Endothelial cell of umbilical vein (primary cell): Measurements from ENCODE around the gene FUT8.

ENCODE experiments used
- EZH2 ChIP-seq: IDR thresholded peaks from 2 replicates; pipeline ENCODE4 v1.6.1; 2012; ENCODE audit warnings: borderline replicate concordance, low read depth, mild to moderate bottlenecking, moderate library complexity, low read length, inconsistent platforms; ENCODE audit not compliant: severe bottlenecking
- FOS ChIP-seq: IDR thresholded peaks from 2 replicates; pipeline ENCODE4 v1.6.1; 2011; ENCODE audit warnings: mild to moderate bottlenecking, low read length, moderate library complexity, borderline replicate concordance; ENCODE audit not compliant: insufficient read depth
- GATA2 ChIP-seq: IDR thresholded peaks from 2 replicates; pipeline ENCODE4 v1.7.0; 2011; ENCODE audit warnings: low read depth, mild to moderate bottlenecking, moderate library complexity, mixed read lengths, low read length; ENCODE audit not compliant: insufficient read length, insufficient read depth
- JUN ChIP-seq: IDR thresholded peaks from 2 replicates; pipeline ENCODE4 v1.6.1; 2011; ENCODE audit warnings: borderline replicate concordance, low read depth; ENCODE audit not compliant: insufficient read length, insufficient read depth
- MYC ChIP-seq: IDR thresholded peaks from one replicate; pipeline ENCODE4 v1.6.1; 2011; ENCODE audit warnings: mild to moderate bottlenecking, low read depth, low read length
- POLR2A ChIP-seq: IDR thresholded peaks from 2 replicates; pipeline ENCODE4 v1.6.1; 2012; ENCODE audit warnings: low read depth, mild to moderate bottlenecking, control low read depth, low read length
- POLR2AphosphoS5 ChIP-seq: IDR thresholded peaks from 2 replicates; pipeline ENCODE4 v1.6.1; 2012; ENCODE audit warnings: low read depth, mild to moderate bottlenecking, control low read depth, low read length, moderate library complexity; ENCODE audit not compliant: insufficient read depth
- TF ChIP-seq, protein P1 (sequence below), 2 donors: IDR thresholded peaks; 1 replicate in 1 of 2; 2 replicates in 1 of 2; pipeline ENCODE4 v1.5.1; 2011; ENCODE audit warnings: low read length in 2 of 2, mild to moderate bottlenecking in 2 of 2, moderate library complexity in 2 of 2, control low read depth in 1 of 2, inconsistent platforms in 1 of 2, low read depth in 1 of 2; ENCODE audit not compliant: insufficient read depth in 1 of 2; ENCODE audit errors: extremely low read depth in 1 of 2
- TF ChIP-seq, protein P2 (sequence below): IDR thresholded peaks from 2 replicates; pipeline ENCODE4 v1.6.1; 2011; ENCODE audit not compliant: insufficient read depth, insufficient read length

DNA sequence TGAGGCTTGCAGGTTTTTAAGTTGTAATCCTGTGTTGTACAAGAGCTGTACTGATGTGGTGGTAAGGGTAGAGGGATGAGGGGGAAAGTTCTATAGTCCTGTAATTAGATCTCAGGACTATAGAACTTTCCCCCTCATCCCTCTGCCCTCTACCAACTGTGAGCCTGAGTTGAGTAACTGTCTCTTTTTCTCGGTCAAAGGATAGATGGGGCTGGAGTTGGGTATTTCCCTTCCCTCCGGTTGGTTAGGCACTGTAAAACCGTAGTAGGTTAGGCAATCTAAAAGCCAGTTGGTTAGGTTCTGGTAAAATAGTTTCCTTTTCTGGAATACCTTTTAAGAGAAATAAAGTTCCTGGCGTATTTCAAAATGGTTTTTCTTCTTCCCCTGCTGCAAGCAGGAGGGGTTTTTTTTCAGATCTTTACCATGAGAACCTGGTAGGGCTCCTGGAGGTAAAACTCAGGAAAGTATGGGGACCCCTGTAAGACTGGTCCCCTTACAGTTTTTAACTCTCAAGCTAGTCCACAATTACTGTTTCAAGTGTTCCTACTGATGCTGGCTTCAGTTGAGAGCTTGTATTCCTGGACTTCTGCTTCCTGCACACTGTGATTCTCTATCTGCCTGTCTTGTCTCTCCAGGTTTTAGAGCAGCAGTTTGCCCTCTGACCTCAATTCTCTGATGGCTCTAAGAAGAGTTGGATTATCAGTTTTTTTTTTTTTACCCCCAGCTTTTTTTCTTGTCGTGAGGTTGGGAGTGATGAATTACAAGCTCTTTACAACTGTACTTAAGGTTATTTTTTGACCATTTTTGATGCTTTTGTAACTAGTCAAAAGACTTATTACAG is 58.7 kb downstream of the FUT8 start:
- TF ChIP-seq, protein P1, sequence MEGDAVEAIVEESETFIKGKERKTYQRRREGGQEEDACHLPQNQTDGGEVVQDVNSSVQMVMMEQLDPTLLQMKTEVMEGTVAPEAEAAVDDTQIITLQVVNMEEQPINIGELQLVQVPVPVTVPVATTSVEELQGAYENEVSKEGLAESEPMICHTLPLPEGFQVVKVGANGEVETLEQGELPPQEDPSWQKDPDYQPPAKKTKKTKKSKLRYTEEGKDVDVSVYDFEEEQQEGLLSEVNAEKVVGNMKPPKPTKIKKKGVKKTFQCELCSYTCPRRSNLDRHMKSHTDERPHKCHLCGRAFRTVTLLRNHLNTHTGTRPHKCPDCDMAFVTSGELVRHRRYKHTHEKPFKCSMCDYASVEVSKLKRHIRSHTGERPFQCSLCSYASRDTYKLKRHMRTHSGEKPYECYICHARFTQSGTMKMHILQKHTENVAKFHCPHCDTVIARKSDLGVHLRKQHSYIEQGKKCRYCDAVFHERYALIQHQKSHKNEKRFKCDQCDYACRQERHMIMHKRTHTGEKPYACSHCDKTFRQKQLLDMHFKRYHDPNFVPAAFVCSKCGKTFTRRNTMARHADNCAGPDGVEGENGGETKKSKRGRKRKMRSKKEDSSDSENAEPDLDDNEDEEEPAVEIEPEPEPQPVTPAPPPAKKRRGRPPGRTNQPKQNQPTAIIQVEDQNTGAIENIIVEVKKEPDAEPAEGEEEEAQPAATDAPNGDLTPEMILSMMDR (IDR thresholded peaks at IDR 0.05; ENCODE audit: extremely low read depth in 1 of 2, insufficient read depth in 1 of 2, low read depth in 1 of 2, low read length in 2 of 2): no peak
- TF ChIP-seq EZH2 (no peak), POLR2AphosphoS5 (no peak), POLR2A (no peak), MYC (no peak), GATA2 (no peak), FOS (no peak), JUN (no peak)
- TF ChIP-seq, protein P2, sequence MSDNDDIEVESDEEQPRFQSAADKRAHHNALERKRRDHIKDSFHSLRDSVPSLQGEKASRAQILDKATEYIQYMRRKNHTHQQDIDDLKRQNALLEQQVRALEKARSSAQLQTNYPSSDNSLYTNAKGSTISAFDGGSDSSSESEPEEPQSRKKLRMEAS: no peak
